GM18951 (cell line): ENCODE data around the gene HPD.
"Not testable (repeated sequence)": the region's sequence is repeated elsewhere in the genome, so short reads cannot be mapped to it uniquely, and the experiment has no call there.

Experiments used
- POLR2A ChIP-seq: IDR thresholded peaks from 4 replicates; pipeline ENCODE4 v1.6.1; 2011; ENCODE audit warnings: mild to moderate bottlenecking; ENCODE audit not compliant: insufficient read length, insufficient read depth; ENCODE audit errors: extremely low read depth
- in situ Hi-C: fragments of 300-500 bp; cut with MboI; formaldehyde crosslinking; loops from one replicate; pipeline ENCODE4 v1.12.0; 2022; ENCODE audit warnings: low sequenced_read_pairs, mixed read lengths, inconsistent platforms; ENCODE audit not compliant: unreplicated experiment

Gene HPD

DNA sequence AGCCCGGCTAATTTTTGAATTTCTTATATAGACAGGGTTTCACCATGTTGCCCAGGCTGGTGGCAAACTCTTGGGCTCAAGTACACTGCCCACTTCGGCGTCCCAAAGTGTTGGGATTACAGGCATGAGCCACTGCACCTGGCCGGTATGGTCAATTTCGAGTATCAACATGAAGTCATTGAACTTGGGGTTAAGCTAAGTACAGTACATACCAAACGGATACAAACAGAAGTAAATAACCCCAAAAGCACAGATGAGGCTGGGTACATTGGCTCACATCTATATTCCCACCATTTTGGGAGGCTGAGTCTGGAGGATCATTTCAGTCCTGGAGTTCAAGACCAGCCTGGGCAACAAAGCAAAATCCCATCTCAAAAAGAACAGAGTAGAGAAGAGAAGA is 16.9 kb upstream of the HPD start:
- in situ Hi-C loops = no loop called here
- no peak for TF ChIP-seq POLR2A

DNA sequence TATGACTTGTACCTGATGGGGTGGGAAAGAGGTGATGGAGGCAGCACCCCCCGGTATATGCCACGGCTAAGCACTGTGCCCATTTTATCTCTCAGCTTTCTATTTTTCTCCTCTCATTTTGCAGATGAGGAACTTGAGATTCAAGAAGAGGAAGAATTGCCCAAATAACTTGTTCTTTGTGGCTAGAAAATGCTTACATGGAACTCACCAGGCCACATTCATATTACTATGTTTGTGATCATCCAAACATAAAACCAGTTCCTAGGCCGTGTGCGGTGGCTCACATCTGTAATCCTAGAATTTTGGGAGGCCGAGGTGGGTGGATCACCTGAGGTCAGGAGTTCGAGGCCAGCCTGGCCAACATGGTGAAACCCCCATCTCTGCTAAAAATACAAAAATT is 15.4 kb upstream of the HPD start:
- no peak for TF ChIP-seq POLR2A

DNA sequence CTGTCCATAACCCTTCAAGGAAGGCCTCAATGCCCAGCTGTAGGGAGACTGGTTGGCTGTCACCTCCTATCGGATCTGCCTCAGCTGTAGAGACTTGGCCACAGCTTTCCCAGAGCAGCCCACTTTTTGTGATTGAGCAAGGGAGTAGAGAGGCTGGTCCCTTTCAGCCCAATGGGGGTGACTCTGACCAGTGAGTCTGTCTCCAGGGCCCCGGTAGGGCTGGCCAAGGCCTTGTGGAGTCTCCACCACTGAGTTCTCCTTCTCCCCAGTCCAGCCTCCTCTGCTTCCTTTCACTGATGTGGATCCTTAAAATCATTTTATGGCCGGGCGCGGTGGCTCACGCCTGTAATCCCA is 14.5 kb upstream of the HPD start:
- in situ Hi-C loops = no loop called here
- no peak for TF ChIP-seq POLR2A

More for the DNA sequence above, 15.4 kb upstream of the HPD start:
- in situ Hi-C loops = no loop called here

DNA sequence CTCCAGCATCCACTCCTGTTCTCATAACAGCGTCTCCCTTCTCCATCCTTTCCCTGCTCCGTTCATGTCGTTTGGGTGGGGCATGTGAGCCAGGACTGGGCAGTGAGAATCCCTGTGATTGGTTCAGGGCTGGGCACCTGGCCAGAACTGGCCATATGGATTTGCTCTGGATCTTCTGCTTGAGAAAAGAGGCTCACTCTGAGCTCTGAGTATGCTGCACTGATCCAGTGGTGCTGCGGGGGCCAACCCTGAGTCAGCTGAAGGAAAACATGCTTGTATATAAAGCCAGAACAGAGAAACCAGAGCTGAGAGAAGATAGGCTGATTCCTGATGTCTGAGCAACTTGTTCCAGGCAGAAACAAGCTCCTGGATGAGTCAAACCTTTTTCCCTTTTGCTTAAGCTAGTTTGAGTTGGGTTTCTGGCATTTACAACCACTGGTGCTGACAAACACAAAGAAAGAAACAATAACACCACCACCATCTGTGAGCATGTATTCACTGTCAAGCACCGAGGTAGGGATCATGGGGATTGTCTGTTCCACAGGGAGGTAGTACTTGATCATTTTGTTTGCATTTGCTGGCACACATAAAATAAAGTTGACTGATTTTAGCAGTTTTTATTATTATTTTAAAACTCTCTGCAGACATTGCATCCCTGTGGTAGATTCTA is 14.0 kb upstream of the HPD start:
- TF ChIP-seq POLR2A = no peak
- in situ Hi-C loops = no loop called here

DNA sequence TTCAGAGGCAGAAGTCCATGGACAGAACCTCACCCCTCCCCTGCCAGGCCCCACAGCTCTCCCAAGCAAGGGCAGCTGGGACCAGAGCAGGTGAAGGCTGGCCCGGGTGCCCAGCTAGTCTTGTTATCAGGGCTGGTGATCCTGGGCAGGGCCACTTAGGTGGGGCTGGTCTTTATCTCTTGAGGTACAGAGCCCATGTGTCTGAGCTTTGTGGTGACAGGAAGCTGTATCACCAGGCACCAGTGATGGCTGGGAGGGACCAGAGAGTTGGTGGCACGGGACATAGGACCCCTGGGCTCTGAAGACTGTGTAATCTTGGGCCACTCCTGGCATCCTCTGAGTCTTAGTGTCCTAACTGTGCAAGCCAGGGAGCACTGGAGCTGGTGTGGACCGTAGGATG is 12.8 kb upstream of the HPD start:
- in situ Hi-C loops = no loop called here
- no peak for TF ChIP-seq POLR2A

DNA sequence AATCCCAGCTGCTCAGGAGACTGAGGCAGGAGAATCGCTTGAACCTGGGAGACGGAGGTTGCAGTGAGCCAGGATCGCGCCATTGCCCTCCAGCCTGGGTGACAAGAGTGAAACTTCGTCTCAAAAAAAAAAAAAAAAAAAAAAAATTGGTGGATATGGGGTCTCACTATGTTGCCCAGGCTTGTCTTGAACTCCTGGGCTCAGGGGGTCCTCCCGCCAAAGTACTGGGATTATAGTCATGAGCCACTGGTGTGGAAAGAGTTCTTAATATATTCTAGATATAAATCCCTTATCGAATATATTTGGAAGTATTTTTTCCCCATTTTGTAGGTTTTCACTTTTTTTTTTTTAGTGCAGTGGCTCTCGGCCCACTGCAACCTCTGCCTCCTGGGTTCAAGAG is 10.6 kb upstream of the HPD start:
- in situ Hi-C loops = not testable (repeated sequence)

DNA sequence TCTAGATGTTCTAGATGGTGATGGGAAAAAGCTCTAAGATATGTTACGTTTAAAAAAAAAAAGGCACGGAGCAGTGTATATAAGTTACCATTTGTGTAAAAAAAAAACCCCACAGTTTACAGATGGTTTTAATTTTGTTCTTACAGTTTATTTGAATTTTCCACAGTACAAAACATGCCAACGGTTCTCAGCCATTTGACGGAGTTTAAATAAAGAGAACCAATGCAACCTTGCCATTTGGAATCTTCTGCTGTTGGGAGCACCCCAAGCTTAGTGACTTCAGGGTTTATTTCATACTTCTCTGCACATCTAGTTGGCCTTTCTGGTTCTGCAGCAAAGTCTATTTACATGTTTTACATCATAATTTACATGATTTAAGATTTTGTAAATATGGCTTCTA is 7.7 kb upstream of the HPD start:
- in situ Hi-C loops = no loop called here

DNA sequence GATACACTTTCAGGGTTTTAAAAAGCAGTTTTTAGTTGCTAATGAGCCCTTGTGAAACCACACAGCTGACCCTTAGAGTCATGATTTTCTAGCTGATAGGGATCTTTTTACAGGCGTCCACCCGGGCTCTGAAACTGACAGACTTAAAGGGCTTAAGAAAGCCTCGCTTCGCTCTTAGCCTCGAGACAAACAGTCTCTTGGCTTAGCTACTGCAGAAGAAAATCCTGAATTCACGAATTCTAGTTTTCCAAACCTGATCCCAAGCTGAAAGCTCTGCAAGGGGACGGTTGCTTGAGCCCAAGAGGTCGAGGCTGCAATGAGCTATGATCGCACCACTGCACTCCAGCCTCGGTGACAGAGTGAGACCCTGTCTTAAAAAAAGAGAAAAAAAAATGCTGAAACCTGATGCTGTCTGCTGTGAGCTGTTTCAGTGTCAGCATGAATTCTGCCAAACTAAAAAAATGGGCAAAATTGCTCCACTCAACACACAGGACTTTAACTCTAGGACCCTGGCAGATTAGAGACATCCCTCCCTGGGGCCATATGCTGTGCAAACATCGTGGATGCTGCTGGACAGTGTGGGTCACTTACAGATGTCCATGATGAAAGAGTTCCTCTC is 3.1 kb upstream of the HPD start:
- in situ Hi-C loops = no loop called here
- no peak for TF ChIP-seq POLR2A

More for the DNA sequence above, 7.7 kb upstream of the HPD start:
- no peak for TF ChIP-seq POLR2A

DNA sequence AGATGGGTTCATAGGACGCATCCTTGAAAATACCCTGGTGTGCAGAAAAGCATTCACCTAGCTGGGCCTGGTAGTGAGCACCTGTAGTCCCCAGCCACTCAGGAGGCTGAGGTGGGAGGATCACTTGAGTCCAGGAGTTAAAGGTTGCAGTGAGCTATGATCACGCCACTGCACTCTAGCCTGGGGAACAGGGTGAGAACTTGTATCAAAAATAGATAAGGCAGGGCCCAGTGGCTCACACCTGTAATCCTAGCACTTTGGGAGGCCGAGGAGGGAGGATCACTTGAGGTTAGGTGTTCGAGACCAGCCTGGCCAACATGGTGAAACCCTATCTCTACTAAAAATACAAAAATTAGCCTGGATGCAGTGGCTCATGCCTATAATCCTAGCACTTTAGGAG is 2.0 kb upstream of the HPD start:
- in situ Hi-C loops = not testable (repeated sequence)

DNA sequence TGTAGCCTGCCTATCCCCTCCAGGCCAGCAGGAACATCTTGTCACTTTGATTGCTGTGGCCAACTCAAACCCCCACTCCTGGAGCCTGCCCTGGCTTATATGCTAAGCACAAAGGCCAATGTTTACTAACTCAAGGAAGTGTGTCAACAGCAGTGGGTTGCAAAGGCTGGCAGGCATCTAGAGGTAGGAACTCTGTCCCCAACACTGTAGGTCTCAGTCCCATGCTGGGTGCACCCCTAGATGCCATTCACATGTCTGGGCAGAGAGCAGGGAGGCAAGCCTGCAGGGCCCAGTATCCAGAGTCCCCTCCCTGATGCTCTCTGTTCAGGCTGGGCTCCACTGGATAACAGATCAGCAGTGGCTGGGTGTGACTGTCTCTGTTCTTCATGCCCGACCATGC is 1.6 kb upstream of the HPD start:
- in situ Hi-C loops = no loop called here
- no peak for TF ChIP-seq POLR2A

DNA sequence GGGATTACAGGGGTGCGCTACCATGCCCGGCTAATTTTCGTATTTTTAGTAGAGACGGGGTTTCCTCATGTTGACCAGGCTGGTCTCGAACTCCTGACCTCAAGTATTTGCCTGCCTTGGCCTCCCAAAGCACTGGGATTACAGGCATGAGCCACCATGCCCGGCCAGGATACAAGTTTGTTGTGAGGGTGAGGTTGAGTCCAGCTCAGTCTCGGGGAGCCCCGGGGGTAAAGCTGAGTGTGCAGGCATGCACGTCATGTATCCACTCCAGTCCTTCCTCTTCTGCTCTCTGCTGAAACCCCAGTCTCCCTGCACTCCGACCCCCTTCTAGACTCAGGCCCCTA is 369 bp downstream of the HPD start:
- in situ Hi-C loops = no loop called here
- no peak for TF ChIP-seq POLR2A

DNA sequence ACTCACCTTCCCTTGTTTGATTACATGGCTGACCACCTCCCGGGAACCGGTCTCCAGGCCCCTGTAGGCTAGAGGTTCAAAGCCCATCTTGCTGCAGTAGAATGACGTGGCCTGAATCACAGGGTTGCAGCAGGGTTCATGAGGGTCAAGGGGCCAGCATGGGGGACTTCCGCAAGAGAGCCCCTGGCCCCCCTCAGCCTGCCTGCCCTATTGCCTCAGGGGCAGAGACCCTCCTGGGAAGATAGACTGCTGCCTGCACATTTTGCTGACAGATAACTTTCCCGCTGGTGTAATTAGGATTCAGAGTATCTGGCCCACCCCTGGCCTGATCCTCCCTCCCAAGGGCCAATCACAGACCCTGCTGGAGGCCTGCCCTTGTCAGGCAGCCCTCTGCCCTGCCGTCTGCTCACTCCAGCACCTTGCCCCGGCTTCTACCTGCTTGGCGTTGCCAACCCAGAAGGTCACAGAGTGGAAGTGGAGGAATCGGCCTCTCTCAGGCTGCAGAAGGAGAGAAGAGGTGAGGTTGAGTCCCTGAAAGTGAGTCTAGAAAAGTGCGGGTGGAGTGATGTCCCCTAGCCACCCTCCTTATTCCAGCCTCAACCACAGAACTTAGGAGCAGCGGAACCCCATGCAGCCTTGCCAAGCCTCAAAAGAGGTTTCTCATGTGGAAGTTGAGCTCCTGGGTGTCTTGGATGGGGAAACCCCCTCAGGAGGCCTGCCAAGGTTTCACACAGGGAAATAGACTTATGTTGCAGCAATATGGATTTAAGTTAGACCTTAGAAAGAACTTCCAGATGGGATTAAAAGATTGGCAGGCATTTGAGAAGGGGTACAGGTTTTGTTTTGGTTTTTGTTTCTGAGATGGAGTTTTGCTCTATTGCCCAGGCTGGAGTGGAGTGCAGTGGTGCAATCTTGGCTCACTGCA is 1.1 kb downstream of the HPD start:
- in situ Hi-C loops = no loop called here
- no peak for TF ChIP-seq POLR2A

DNA sequence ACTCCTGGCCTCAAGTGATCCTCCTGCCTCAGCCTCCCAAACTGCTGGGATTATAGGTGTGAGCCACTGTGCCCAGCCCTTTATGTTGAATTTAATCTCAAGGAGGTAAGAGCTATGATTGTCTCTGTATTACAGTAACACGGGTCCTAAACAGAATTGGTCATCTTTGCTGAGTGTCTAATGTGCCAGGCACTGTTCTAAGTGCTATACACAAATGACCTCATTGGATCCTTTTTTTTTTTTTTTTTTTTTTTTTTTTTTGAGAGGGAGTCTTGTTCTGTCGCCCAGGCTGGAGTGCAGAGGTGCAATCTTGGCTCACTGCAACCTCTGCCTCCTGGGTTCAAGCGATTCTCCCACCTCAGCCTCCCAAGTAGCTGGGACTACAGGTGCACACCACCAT is 6.3 kb downstream of the HPD start:
- in situ Hi-C loops = not testable (repeated sequence)

DNA sequence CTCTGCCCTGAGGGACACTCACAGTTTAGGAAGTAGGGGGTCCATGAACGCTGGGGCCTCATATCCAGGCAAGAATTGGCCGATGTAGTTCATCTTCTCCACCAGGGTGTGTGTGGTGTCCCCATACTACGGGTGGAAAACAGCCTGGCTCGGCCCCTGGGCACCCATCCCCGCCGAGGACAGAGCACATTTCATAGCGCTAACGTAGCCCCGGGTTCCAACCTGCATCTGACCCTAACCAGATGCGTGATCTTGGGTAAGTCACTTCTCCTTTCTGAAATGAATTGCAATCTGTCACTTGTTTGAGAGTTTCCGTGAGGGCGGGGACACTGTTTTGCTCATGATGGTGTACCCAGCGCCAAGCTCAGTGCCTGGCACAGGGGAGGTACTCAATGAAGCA is 9.0 kb downstream of the HPD start:
- in situ Hi-C loops = no loop called here
- TF ChIP-seq POLR2A = no peak
